ENCODE data around the gene TMEM62. TPM values are rescaled to one million over a fixed set of nuclear protein-coding genes. Genes with fewer than 3 reads are reported as not detected.

TMEM62 gene
- total and polyA plus RNA-seq, 9 of the 15 experiments (the other 6 are each of a cell fraction or from before 2014, with no cell fraction given), result 4.4 to 16.6 (median 11.1) TPM

DNA sequence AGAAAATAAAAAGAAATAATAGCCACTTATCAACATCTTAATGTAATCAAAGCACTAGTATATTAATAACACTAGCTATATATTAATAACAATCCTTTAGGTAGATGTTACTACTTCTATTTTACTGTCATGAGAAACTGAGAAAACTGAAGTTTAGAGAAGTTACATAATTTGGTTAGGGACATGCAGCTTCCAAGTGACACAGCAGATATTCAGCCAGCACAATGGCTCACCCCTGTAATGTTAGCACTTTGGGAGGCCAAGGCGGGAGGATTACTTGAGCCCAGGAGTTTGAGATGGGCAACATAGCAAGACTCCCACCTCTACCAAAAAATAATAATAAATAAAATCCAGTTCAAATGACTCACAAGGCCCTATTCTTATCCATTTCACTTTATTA lies 25.6 kb upstream of the TMEM62 start:
- BruUV-seq (replicated peaks), result no TSS peak
- in situ Hi-C loops (cut with MboI) (no loop called here), intact Hi-C loops (cut with micrococcal nuclease) (loop anchor here (10.0 kb wide), 1 partner anchor 77 kb away; the partner anchor contains the start of gene CCNDBP1)
- H3K4me2 ChIP-seq (ENCODE audit: insufficient read depth, low read length), result no peak overlapping the region
- ChIA-PET POLR2A (interaction anchor here (0.9 kb wide), 1 partner anchor 9 kb away, joined by 3 read pairs; no protein-coding TSS in a partner anchor), CTCF (ENCODE audit: low intra/inter-chr PET ratio) (no interaction called here)
- no peaks in the 10 kb centered on the region for H3K9me3 ChIP-seq (replicated peaks; ENCODE audit: control insufficient read depth, insufficient read depth, low read depth, low read length)
- no peaks in the 10 kb centered on the region for H4K20me1 ChIP-seq (replicated peaks; ENCODE audit: control insufficient read depth, insufficient read depth, low read length)
- FAIRE-seq (no peak), ATAC-seq (no peak), DNase-seq (ENCODE audit: extremely low read depth in 1 of 4, low spot score in 3 of 4) (no peak)
- peak overlapping the region; percentile 57; the same call in 1 of the 2 replicates for H2AFZ ChIP-seq (ENCODE audit: low read depth, low read length)
- H3K4me3 ChIP-seq, result no peak overlapping the region
- no peaks in the 10 kb centered on the region for H3K9me1 ChIP-seq (ENCODE audit: control insufficient read depth, insufficient read depth, low read length)
- H3K79me2 ChIP-seq (ENCODE audit: control insufficient read depth, insufficient read depth, low read length), result peaks cover 39% of the 10 kb centered on the region
- peaks cover 14% of the 10 kb centered on the region; the same call in 2 of the 3 replicates for H3K36me3 ChIP-seq (ENCODE audit: control insufficient read depth, insufficient read depth, low read length)
- peaks cover 0 to 15% of the 10 kb centered on the region in 2 experiments; a peak in 3 of 5 replicates for H3K4me1 ChIP-seq (replicated peaks in 1 of 2; ENCODE audit: control insufficient read depth in 2 of 2, insufficient read depth in 2 of 2, low read length in 2 of 2)
- no peak overlapping the region for H3K9ac ChIP-seq (ENCODE audit: insufficient read depth in 1 of 2, low read depth in 2 of 2, low read length in 2 of 2)
- H3K27ac ChIP-seq (ENCODE audit: extremely low read depth, low read depth, low read length), result no peak overlapping the region
- H3K27me3 ChIP-seq (ENCODE audit: control insufficient read depth in 2 of 2, insufficient read depth in 2 of 2, low read length in 2 of 2), result no peaks in the 10 kb centered on the region
- WGBS (ENCODE audit: insufficient coverage, low coverage, missing lambda C conversion rate), result 80% methylated on average over 1 of the region's 1 CpG
- TF ChIP-seq, protein P1, sequence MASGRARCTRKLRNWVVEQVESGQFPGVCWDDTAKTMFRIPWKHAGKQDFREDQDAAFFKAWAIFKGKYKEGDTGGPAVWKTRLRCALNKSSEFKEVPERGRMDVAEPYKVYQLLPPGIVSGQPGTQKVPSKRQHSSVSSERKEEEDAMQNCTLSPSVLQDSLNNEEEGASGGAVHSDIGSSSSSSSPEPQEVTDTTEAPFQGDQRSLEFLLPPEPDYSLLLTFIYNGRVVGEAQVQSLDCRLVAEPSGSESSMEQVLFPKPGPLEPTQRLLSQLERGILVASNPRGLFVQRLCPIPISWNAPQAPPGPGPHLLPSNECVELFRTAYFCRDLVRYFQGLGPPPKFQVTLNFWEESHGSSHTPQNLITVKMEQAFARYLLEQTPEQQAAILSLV (tag; IDR thresholded peaks at IDR 0.05), result no peak
- TF ChIP-seq ZNF217 (CRISPR knock-in tag; IDR thresholded peaks at IDR 0.05) (no peak), MAFG (tag; conservative IDR thresholded peaks at IDR 0.05) (peak; percentile 59), FOS (IDR thresholded peaks at IDR 0.05; ENCODE audit: extremely low read depth, insufficient read length) (no peak), NFE2 (IDR thresholded peaks at IDR 0.05; ENCODE audit: low read depth) (peak; percentile 79), HDAC2 (IDR thresholded peaks at IDR 0.05) (no peak), PHF21A (IDR thresholded peaks at IDR 0.05; ENCODE audit: borderline replicate concordance, low read depth) (no peak), NFXL1 (CRISPR knock-in tag; IDR thresholded peaks at IDR 0.05) (no peak), PHTF2 (CRISPR knock-in tag; IDR thresholded peaks at IDR 0.05) (no peak), ZNF175 (CRISPR knock-in tag; IDR thresholded peaks at IDR 0.05; ENCODE audit: low read depth) (no peak), C11orf30 (IDR thresholded peaks at IDR 0.05; ENCODE audit: low read depth) (peak; percentile 67)
- TF ChIP-seq, protein P2, sequence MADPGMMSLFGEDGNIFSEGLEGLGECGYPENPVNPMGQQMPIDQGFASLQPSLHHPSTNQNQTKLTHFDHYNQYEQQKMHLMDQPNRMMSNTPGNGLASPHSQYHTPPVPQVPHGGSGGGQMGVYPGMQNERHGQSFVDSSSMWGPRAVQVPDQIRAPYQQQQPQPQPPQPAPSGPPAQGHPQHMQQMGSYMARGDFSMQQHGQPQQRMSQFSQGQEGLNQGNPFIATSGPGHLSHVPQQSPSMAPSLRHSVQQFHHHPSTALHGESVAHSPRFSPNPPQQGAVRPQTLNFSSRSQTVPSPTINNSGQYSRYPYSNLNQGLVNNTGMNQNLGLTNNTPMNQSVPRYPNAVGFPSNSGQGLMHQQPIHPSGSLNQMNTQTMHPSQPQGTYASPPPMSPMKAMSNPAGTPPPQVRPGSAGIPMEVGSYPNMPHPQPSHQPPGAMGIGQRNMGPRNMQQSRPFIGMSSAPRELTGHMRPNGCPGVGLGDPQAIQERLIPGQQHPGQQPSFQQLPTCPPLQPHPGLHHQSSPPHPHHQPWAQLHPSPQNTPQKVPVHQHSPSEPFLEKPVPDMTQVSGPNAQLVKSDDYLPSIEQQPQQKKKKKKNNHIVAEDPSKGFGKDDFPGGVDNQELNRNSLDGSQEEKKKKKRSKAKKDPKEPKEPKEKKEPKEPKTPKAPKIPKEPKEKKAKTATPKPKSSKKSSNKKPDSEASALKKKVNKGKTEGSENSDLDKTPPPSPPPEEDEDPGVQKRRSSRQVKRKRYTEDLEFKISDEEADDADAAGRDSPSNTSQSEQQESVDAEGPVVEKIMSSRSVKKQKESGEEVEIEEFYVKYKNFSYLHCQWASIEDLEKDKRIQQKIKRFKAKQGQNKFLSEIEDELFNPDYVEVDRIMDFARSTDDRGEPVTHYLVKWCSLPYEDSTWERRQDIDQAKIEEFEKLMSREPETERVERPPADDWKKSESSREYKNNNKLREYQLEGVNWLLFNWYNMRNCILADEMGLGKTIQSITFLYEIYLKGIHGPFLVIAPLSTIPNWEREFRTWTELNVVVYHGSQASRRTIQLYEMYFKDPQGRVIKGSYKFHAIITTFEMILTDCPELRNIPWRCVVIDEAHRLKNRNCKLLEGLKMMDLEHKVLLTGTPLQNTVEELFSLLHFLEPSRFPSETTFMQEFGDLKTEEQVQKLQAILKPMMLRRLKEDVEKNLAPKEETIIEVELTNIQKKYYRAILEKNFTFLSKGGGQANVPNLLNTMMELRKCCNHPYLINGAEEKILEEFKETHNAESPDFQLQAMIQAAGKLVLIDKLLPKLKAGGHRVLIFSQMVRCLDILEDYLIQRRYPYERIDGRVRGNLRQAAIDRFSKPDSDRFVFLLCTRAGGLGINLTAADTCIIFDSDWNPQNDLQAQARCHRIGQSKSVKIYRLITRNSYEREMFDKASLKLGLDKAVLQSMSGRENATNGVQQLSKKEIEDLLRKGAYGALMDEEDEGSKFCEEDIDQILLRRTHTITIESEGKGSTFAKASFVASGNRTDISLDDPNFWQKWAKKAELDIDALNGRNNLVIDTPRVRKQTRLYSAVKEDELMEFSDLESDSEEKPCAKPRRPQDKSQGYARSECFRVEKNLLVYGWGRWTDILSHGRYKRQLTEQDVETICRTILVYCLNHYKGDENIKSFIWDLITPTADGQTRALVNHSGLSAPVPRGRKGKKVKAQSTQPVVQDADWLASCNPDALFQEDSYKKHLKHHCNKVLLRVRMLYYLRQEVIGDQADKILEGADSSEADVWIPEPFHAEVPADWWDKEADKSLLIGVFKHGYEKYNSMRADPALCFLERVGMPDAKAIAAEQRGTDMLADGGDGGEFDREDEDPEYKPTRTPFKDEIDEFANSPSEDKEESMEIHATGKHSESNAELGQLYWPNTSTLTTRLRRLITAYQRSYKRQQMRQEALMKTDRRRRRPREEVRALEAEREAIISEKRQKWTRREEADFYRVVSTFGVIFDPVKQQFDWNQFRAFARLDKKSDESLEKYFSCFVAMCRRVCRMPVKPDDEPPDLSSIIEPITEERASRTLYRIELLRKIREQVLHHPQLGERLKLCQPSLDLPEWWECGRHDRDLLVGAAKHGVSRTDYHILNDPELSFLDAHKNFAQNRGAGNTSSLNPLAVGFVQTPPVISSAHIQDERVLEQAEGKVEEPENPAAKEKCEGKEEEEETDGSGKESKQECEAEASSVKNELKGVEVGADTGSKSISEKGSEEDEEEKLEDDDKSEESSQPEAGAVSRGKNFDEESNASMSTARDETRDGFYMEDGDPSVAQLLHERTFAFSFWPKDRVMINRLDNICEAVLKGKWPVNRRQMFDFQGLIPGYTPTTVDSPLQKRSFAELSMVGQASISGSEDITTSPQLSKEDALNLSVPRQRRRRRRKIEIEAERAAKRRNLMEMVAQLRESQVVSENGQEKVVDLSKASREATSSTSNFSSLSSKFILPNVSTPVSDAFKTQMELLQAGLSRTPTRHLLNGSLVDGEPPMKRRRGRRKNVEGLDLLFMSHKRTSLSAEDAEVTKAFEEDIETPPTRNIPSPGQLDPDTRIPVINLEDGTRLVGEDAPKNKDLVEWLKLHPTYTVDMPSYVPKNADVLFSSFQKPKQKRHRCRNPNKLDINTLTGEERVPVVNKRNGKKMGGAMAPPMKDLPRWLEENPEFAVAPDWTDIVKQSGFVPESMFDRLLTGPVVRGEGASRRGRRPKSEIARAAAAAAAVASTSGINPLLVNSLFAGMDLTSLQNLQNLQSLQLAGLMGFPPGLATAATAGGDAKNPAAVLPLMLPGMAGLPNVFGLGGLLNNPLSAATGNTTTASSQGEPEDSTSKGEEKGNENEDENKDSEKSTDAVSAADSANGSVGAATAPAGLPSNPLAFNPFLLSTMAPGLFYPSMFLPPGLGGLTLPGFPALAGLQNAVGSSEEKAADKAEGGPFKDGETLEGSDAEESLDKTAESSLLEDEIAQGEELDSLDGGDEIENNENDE (IDR thresholded peaks at IDR 0.05; ENCODE audit: low read depth, low read length), result no peak

All from K562 (cell line).